ENCODE measurements around the gene THOP1. TPM values are rescaled to one million over a fixed set of nuclear protein-coding genes. Genes with fewer than 3 reads are reported as not detected.

THOP1 gene
- total and polyA plus RNA-seq, 8 donors = 37.6 to 65.3 (median 46.1) TPM

DNA sequence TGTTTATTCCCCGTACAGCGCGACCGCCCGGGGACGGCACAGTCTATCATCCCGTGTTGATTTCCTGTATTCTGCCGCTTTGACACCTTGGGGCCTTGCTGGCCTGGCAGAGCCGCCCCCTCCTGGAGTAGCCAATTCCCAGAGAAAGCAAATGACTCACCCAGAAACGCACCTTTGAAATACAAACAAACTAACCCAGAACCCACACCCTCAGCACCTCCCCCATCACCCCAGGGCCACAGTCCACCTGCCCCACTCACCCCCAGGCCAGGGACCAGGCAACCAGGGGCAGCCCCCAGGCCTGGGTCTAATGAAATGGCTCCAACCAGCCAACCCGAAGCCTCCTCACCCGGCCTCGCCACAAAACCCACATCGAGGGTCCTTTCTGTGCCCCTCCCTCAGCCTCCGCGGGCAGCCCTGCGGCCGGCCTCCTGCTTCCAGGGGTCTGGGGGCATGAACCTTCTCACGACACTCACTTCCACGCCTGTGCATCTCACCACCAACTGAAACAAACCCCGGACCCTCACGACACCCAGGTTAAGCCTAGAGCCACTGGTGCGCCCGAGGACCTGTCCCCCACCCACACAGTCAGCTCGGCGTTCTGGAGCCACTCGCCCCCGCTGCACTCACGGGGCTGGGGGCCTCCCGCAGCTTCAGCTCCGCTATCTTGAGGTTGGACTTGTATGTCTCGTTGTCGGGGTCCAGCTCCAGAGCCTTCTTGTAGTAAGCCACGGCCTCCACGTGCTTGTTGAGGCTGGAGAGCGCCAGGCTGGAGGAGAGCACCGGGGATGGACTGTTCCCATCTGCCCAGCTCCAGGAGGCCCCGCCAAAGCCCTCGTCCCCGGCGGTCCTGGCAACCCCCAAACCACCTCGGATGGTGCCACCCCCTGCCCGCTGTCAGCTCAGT lies 23.2 kb upstream of the THOP1 start:
- Histone ChIP-seq H3K9me3 (no peaks in the 10 kb centered on the region), H3K4me3 (no peak overlapping the region), H3K36me3 (peaks cover 0 to 100% of the 10 kb centered on the region in 2 donors), H3K4me1 (no peaks in the 10 kb centered on the region), H3K27me3 (no peaks in the 10 kb centered on the region), H3K27ac (no peak overlapping the region)
- DNase-seq = no peak
- intact Hi-C loops (cut with DNase I) = no loop called here
- ATAC-seq = no peak
- no peak for TF ChIP-seq CTCF (IDR thresholded peaks at IDR 0.05)

DNA sequence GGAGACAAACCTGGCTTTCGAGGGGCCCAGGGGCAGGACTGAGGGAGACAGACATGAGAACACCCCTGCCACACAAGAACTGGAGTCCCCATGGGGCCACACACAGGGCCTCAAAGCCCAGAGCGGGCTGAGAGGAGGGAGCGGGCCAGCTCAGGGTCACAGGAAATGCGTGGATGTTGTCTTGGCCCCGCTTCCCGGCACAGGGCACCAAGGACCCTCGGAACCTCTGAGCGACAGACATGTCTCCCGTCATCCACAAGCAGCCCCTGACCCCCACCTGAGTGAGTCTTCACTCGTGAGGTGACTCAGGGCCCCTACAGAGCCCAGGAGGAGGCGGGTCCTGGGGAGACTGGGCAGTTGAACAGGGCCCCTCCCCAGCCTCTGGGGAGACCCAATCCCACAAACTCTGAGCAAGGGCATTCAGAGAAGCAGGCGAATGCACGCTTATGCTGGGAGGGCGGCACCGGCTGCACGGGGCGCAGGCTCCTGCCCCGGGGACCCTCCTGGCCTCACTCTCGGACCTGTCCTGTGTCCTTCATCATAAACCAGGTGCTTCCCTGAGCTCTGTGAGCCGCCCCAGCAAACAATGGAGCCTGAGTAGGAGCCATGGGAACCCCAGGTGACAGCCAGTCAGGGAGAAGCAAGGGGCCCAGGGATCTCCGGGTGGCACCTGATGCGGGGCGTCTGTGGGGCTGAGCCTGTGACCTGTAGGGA lies 22.4 kb upstream of the THOP1 start:
- intact Hi-C loops (cut with DNase I) = no loop called here
- DNase-seq (no peak), ATAC-seq (no peak)
- H3K36me3 ChIP-seq = peaks cover 0 to 100% of the 10 kb centered on the region in 2 donors
- no peak overlapping the region for H3K27ac ChIP-seq
- H3K9me3 ChIP-seq = no peaks in the 10 kb centered on the region
- TF ChIP-seq CTCF (IDR thresholded peaks at IDR 0.05) = no peak
- H3K27me3 ChIP-seq = no peaks in the 10 kb centered on the region
- H3K4me1 ChIP-seq = no peaks in the 10 kb centered on the region
- no peak overlapping the region for H3K4me3 ChIP-seq

- TF ChIP-seq CTCF (IDR thresholded peaks at IDR 0.05) = no peak
- no peak for ATAC-seq
- no peaks in the 10 kb centered on the region for H3K27me3 ChIP-seq
- intact Hi-C loops (cut with DNase I) = no loop called here
- H3K4me1 ChIP-seq = no peaks in the 10 kb centered on the region
- DNase-seq = no peak
- peaks cover 0 to 100% of the 10 kb centered on the region in 2 donors for H3K36me3 ChIP-seq
- H3K9me3 ChIP-seq = no peaks in the 10 kb centered on the region
- no peak overlapping the region for H3K4me3 ChIP-seq
- H3K27ac ChIP-seq = no peak overlapping the region
Observed at GRCh38 chr19:2763687-2764086, 21.6 kb upstream of the THOP1 start.

- no peak for DNase-seq
- H3K27me3 ChIP-seq = no peaks in the 10 kb centered on the region
- no peaks in the 10 kb centered on the region for H3K9me3 ChIP-seq
- H3K27ac ChIP-seq = no peak overlapping the region
- no peak for ATAC-seq
- H3K4me1 ChIP-seq = peaks cover 0 to under 1% of the 10 kb centered on the region in 2 donors
- intact Hi-C loops (cut with DNase I) = no loop called here
- no peak overlapping the region for H3K4me3 ChIP-seq
- no peak for TF ChIP-seq CTCF (IDR thresholded peaks at IDR 0.05)
- H3K36me3 ChIP-seq = peaks cover 0 to 91% of the 10 kb centered on the region in 2 donors
Observed at GRCh38 chr19:2764945-2765344, 20.4 kb upstream of the THOP1 start.

GRCh38 chr19:2765376-2765775 lies 19.9 kb upstream of the THOP1 start:
- H3K4me1 ChIP-seq = peaks cover 0 to 5% of the 10 kb centered on the region in 2 donors
- H3K27me3 ChIP-seq = no peaks in the 10 kb centered on the region
- H3K9me3 ChIP-seq = no peaks in the 10 kb centered on the region
- H3K36me3 ChIP-seq = peaks cover 0 to 87% of the 10 kb centered on the region in 2 donors
- no peak overlapping the region for H3K27ac ChIP-seq
- no peak for TF ChIP-seq CTCF (IDR thresholded peaks at IDR 0.05)
- intact Hi-C loops (cut with DNase I) = no loop called here
- ATAC-seq (no peak), DNase-seq (no peak)
- no peak overlapping the region for H3K4me3 ChIP-seq
